MM.1S (cell line): ENCODE data around the gene CASZ1.

Experiments used
- DNase-seq: peaks from one replicate; pipeline ENCODE4 v3.0.0-alpha.2; 2015
- H2AFZ ChIP-seq: fragments of 300-600 bp; sonication (generic); 2 replicates; pipeline ENCODE4 v1.6.0; 2016; ENCODE audit warnings: antibody characterized with exemption, low read length
- H3F3A ChIP-seq: fragments of 300-600 bp; sonication (generic); 2 replicates; pipeline ENCODE4 v1.6.1; 2016; ENCODE audit warnings: mild to moderate bottlenecking, antibody characterized with exemption, low read length, moderate library complexity, mixed read lengths; ENCODE audit not compliant: insufficient read depth
- H3K27ac ChIP-seq: fragments of 300-600 bp; sonication (generic); 2 replicates; pipeline ENCODE4 v1.5.1; 2016; ENCODE audit warnings: mild to moderate bottlenecking, low read length
- H3K27me3 ChIP-seq: fragments of 300-600 bp; sonication (generic); replicated peaks from 2 replicates; pipeline ENCODE4 v1.6.0; 2016; ENCODE audit warnings: low read length; ENCODE audit not compliant: insufficient read depth
- H3K36me3 ChIP-seq: fragments of 300-600 bp; sonication (generic); replicated peaks from 2 replicates; pipeline ENCODE4 v1.6.1; 2016; ENCODE audit warnings: mild to moderate bottlenecking, low read length, mixed read lengths; ENCODE audit not compliant: insufficient read depth
- H3K4me1 ChIP-seq: fragments of 300-600 bp; sonication (generic); 2 replicates; pipeline ENCODE4 v1.6.1; 2016; ENCODE audit warnings: low read length, mixed read lengths
- H3K4me2 ChIP-seq: fragments of 300-600 bp; sonication (generic); 2 replicates; pipeline ENCODE4 v1.6.0; 2016; ENCODE audit warnings: low read depth, low read length
- H3K4me3 ChIP-seq: fragments of 300-600 bp; sonication (generic); 2 replicates; pipeline ENCODE4 v1.5.1; 2016; ENCODE audit warnings: low read length, mixed read lengths
- H3K79me2 ChIP-seq: fragments of 300-600 bp; sonication (generic); 2 replicates; pipeline ENCODE4 v1.6.1; 2016; ENCODE audit warnings: mixed run types, low read length, mixed read lengths
- H3K9ac ChIP-seq: fragments of 300-600 bp; sonication (generic); 2 replicates; pipeline ENCODE4 v1.6.1; 2016; ENCODE audit warnings: low read length, mixed read lengths
- H3K9me2 ChIP-seq: fragments of 300-600 bp; sonication (generic); replicated peaks from 2 replicates; pipeline ENCODE4 v1.6.1; 2016; ENCODE audit warnings: mild to moderate bottlenecking, low read length, mixed read lengths; ENCODE audit not compliant: insufficient read depth
- H3K9me3 ChIP-seq: fragments of 300-600 bp; sonication (generic); replicated peaks from 2 replicates; pipeline ENCODE4 v1.6.1; 2016; ENCODE audit warnings: mild to moderate bottlenecking, low read length, mixed read lengths; ENCODE audit not compliant: insufficient read depth
- H4K20me1 ChIP-seq: fragments of 300-600 bp; sonication (generic); 2 replicates; pipeline ENCODE4 v1.6.1; 2016; ENCODE audit warnings: mild to moderate bottlenecking, low read length, moderate library complexity, mixed read lengths; ENCODE audit not compliant: insufficient read depth
- EZH2 ChIP-seq: fragments of 300-600 bp; sonication (generic); optimal IDR thresholded peaks from 2 replicates; pipeline ENCODE3; 2017; ENCODE audit warnings: low read depth, mild to moderate bottlenecking, antibody characterized with exemption, low read length, mixed read lengths
- EZH2phosphoT487 ChIP-seq: fragments of 300-600 bp; sonication (generic); IDR thresholded peaks from 2 replicates; pipeline ENCODE4 v1.6.1; 2018; ENCODE audit warnings: antibody characterized with exemption, low read length
- TF ChIP-seq, protein P1 (sequence below): fragments of 300-600 bp; sonication (generic); IDR thresholded peaks from 2 replicates; pipeline ENCODE4 v1.5.1; 2016; ENCODE audit warnings: antibody characterized with exemption, low read length, mixed read lengths

CASZ1 gene

DNA sequence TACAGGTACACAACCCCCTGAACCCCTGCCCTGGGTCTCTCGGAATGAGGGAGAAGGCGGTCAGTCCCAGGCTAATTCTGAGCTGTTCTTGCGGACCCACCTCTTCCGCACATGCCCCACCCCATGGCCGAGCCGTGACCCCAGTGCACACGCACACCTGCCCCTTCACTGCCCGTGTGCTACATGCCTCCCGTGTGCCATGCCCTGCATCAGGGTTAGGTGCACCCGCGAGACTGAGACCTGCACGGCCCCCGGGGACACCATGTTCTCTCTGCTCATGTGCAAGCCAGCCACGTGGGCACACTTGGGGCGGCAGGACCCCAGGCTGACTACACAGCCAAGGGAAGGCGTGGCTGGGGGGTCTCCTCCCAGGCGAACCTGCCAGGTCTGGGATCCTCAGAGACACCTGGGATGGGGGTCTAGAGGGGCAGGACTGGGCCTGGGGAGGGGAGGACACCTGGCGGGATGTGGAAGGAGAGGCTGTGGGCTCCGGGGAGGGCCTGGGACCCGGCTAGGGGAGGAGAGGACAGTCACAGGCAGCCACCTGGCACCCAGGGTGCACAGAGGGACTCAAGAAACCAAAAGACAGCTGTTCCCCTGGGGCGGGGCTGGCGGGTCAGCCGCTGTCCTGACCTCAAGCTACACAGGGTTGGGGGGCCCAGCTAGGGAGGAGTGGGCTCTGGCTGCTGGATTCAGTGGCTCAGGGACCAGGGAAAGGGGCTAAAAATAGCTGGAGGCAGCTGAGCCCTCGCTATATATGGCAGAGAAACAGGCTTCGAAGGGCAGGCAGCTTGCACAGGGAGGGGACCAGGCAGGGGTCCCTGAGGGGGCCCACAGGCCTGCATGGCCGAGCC lies 133.4 kb downstream of the CASZ1 start:
- Histone ChIP-seq H3K36me3 (no peaks in the 10 kb centered on the region), H4K20me1 (no peaks in the 10 kb centered on the region), H3K79me2 (no peaks in the 10 kb centered on the region), H3K27ac (no peak overlapping the region), H3K4me3 (no peak overlapping the region), H3K9me3 (no peaks in the 10 kb centered on the region), H3K27me3 (peaks cover 85% of the 10 kb centered on the region), H2AFZ (no peak overlapping the region), H3K9ac (no peak overlapping the region), H3K9me2 (no peaks in the 10 kb centered on the region), H3K4me2 (no peak overlapping the region), H3F3A (no peaks in the 10 kb centered on the region), H3K4me1 (no peaks in the 10 kb centered on the region)
- TF ChIP-seq, protein P1, sequence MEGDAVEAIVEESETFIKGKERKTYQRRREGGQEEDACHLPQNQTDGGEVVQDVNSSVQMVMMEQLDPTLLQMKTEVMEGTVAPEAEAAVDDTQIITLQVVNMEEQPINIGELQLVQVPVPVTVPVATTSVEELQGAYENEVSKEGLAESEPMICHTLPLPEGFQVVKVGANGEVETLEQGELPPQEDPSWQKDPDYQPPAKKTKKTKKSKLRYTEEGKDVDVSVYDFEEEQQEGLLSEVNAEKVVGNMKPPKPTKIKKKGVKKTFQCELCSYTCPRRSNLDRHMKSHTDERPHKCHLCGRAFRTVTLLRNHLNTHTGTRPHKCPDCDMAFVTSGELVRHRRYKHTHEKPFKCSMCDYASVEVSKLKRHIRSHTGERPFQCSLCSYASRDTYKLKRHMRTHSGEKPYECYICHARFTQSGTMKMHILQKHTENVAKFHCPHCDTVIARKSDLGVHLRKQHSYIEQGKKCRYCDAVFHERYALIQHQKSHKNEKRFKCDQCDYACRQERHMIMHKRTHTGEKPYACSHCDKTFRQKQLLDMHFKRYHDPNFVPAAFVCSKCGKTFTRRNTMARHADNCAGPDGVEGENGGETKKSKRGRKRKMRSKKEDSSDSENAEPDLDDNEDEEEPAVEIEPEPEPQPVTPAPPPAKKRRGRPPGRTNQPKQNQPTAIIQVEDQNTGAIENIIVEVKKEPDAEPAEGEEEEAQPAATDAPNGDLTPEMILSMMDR: no peak
- TF ChIP-seq EZH2 (no peak), EZH2phosphoT487 (no peak)
- DNase-seq: no peak

DNA sequence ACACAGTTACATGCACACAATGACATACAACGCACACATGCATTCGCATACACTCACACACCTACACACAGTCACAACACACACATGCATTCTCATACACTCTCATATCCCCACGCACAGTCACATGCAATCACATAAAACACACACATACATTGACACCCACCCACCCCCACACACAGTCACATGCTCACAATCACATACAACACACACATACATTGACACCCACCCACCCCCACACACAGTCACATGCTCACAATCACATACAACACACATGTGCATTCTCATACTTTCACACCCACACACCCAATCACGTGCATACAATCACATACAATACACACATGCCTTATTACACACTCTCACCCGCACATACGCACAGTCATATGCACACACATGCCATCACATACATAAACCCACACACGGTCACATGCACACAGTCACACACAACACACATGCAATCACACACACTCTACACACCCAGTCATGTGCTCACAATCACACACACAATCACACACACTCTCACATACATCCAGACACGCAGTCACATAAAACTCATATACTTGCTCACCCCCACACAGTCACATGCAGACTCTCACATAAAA lies 134.3 kb downstream of the CASZ1 start:
- H4K20me1 ChIP-seq: no peaks in the 10 kb centered on the region
- H3K9ac ChIP-seq: no peak overlapping the region
- H3K9me3 ChIP-seq: no peaks in the 10 kb centered on the region

DNA sequence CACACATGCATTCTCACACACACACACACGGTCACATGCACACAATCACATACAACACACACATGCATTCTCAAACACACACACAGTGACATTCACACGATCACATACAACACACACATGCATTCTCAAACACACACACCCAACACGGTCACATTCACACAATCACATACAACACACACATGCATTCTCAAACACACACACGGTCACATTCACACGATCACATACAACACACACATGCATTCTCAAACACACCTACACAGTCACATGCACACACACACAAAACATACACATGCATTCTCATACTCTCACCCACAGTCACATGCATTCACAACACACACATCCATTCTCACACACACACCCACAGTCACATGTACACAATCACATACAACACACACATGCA lies 135.0 kb downstream of the CASZ1 start:
- TF ChIP-seq, protein P1: no peak
- TF ChIP-seq EZH2phosphoT487: no peak
- TF ChIP-seq EZH2: no peak
- Histone ChIP-seq H3K9me2 (no peaks in the 10 kb centered on the region), H3K79me2 (no peaks in the 10 kb centered on the region), H3K4me3 (no peak overlapping the region), H3K9me3 (no peaks in the 10 kb centered on the region), H3K9ac (no peak overlapping the region), H2AFZ (no peak overlapping the region), H3K27me3 (peaks cover 85% of the 10 kb centered on the region), H4K20me1 (no peaks in the 10 kb centered on the region), H3F3A (no peaks in the 10 kb centered on the region), H3K4me1 (no peaks in the 10 kb centered on the region), H3K27ac (no peak overlapping the region), H3K4me2 (no peak overlapping the region), H3K36me3 (no peaks in the 10 kb centered on the region)
- no peak for DNase-seq

More for the DNA sequence above, 134.3 kb downstream of the CASZ1 start:
- H3K27me3 ChIP-seq: peaks cover 85% of the 10 kb centered on the region
- no peak overlapping the region for H3K4me3 ChIP-seq
- no peaks in the 10 kb centered on the region for H3K9me2 ChIP-seq
- H3K4me1 ChIP-seq: no peaks in the 10 kb centered on the region
- H2AFZ ChIP-seq: no peak overlapping the region
- no peaks in the 10 kb centered on the region for H3K36me3 ChIP-seq
- H3K79me2 ChIP-seq: no peaks in the 10 kb centered on the region
- no peak for DNase-seq
- no peaks in the 10 kb centered on the region for H3F3A ChIP-seq
- TF ChIP-seq EZH2phosphoT487: no peak
- no peak for TF ChIP-seq EZH2
- TF ChIP-seq, protein P1: no peak
- H3K27ac ChIP-seq: no peak overlapping the region
- H3K4me2 ChIP-seq: no peak overlapping the region
